NCI-H82 treated with DMSO at 0.1 percent for 48 hours (cell line): ENCODE measurements around the gene KRIT1.
"Not testable (repeated sequence)": the region's sequence is repeated elsewhere in the genome, so short reads cannot be mapped to it uniquely, and the experiment has no call there.

Source experiments
- DNase-seq: peaks from one replicate; lab custom pipeline; 2025; ENCODE audit not compliant: unreplicated experiment; lab: John Stamatoyannopoulos, UW

KRIT1 gene

GRCh38 chr7:92250603-92251002 lies 4.9 kb upstream of the KRIT1 start:
- DNase-seq, result no peak

- no peak for DNase-seq
These were observed 817 bp upstream of the KRIT1 start for GRCh38 chr7:92246360-92247101.

GRCh38 chr7:92244808-92245486 lies 767 bp downstream of the KRIT1 start:
- DNase-seq, result no peak

- no peak for DNase-seq
These were observed 2.7 kb downstream of the KRIT1 start for GRCh38 chr7:92242972-92243371.

GRCh38 chr7:92230547-92230946 lies 15.2 kb downstream of the KRIT1 start:
- no peak for DNase-seq

- no peak for DNase-seq
These were observed 17.0 kb downstream of the KRIT1 start for GRCh38 chr7:92228742-92229141.

GRCh38 chr7:92228100-92228499 lies 17.6 kb downstream of the KRIT1 start:
- DNase-seq, result no peak

GRCh38 chr7:92226981-92227380 lies 18.7 kb downstream of the KRIT1 start:
- DNase-seq, result no peak

- DNase-seq, result no peak
These were observed 23.9 kb downstream of the KRIT1 start for GRCh38 chr7:92221766-92222165.

- DNase-seq, result no peak
These were observed 39.0 kb downstream of the KRIT1 start for GRCh38 chr7:92206672-92207071.

- DNase-seq, result no peak
These were observed 39.7 kb downstream of the KRIT1 start for GRCh38 chr7:92205987-92206386.

GRCh38 chr7:92200791-92201190 lies 44.9 kb downstream of the KRIT1 start:
- DNase-seq, result no peak

- DNase-seq, result no peak
These were observed 53.4 kb downstream of the KRIT1 start for GRCh38 chr7:92192326-92192725.

- not testable (repeated sequence) for DNase-seq
These were observed 56.5 kb downstream of the KRIT1 start for GRCh38 chr7:92189246-92189645.

GRCh38 chr7:92184294-92184693 lies 61.4 kb downstream of the KRIT1 start:
- not testable (repeated sequence) for DNase-seq

GRCh38 chr7:92178928-92179924 lies 66.5 kb downstream of the KRIT1 start, which contains the start of gene LRRD1:
TSS of gene LRRD1 (minus strand) at chr7:92179142. CDS start at chr7:92165202, 13,940 bp downstream.
- peak; percentile 16 for DNase-seq

GRCh38 chr7:92177362-92177761 lies 68.4 kb downstream of the KRIT1 start:
- DNase-seq, result no peak

GRCh38 chr7:92169529-92169928 lies 76.2 kb downstream of the KRIT1 start:
- DNase-seq, result not testable (repeated sequence)

- no peak for DNase-seq
These were observed 84.4 kb downstream of the KRIT1 start for GRCh38 chr7:92161271-92161670.

- DNase-seq, result no peak
These were observed 86.8 kb downstream of the KRIT1 start for GRCh38 chr7:92158660-92159575.
